Motor neuron (in vitro differentiated cells): ENCODE data around the gene SLC6A1. TPM values are rescaled to one million over a fixed set of nuclear protein-coding genes. Genes with fewer than 3 reads are reported as not detected.
A peak's percentile ranks its signal among the peaks of the same experiment; 100 is the strongest.

Experiments used
- ATAC-seq, 8 experiments: fragments of 200-7000 bp; cut with Tn5 transposase; replicated peaks in 6 of 8; 2 replicates each; pipeline ENCODE4 v1.8.0; 2021; ENCODE audit warnings: mild to moderate bottlenecking in 8 of 8, moderate library complexity in 8 of 8
- H3K27ac ChIP-seq, 2 donors: fragments of 250-450 bp; sonication (Bioruptor Pico); 2 replicates each; pipeline ENCODE4 v1.9.0; 2021; ENCODE audit warnings: antibody characterized with exemption in 2 of 2, mild to moderate bottlenecking in 2 of 2, moderate library complexity in 1 of 2
- H3K4me1 ChIP-seq, 2 donors: fragments of 250-450 bp; sonication (Bioruptor Pico); replicated peaks in 1 of 2; 2 replicates each; pipeline ENCODE4 v1.6.1; 2021; ENCODE audit warnings: antibody characterized with exemption in 2 of 2, mild to moderate bottlenecking in 2 of 2, moderate library complexity in 1 of 2
- H3K4me3 ChIP-seq, 5 donors: fragments of 250-450 bp; sonication (Bioruptor Pico); 2 replicates each; pipeline ENCODE4 v1.9.0; 2021; ENCODE audit warnings: antibody characterized with exemption in 5 of 5, mild to moderate bottlenecking in 5 of 5, moderate library complexity in 4 of 5
- WGBS, 10 experiments: fragments of 450-650 bp; shearing (Covaris generic); methylation state at CpG; one replicate each; pipeline ENCODE4 v1.0.0; 2022; 5-methylcytosine and 5-hydroxymethylcytosine counted together
- in situ Hi-C, 9 experiments: fragments of 400-800 bp; cut with MboI; loops; one replicate each; pipeline ENCODE4 v1.15.0; 2021; ENCODE audit warnings: low sequenced_read_pairs in 9 of 9, low pct_unique_long_range_greater_than_20kb in 2 of 9; ENCODE audit not compliant: unreplicated experiment in 9 of 9
- total RNA-seq, 8 experiments: library from RNA; unstranded; fragments of 300-600 nt; gene quantifications; 2 replicates each; pipeline versions ENCODE4 v1.2.3 to v1.2.4, GENCODE V29; 2022

Gene SLC6A1
- total RNA-seq, 8 experiments from 2014 or later: 0.50 to 80.6 (median 1.2) TPM

DNA sequence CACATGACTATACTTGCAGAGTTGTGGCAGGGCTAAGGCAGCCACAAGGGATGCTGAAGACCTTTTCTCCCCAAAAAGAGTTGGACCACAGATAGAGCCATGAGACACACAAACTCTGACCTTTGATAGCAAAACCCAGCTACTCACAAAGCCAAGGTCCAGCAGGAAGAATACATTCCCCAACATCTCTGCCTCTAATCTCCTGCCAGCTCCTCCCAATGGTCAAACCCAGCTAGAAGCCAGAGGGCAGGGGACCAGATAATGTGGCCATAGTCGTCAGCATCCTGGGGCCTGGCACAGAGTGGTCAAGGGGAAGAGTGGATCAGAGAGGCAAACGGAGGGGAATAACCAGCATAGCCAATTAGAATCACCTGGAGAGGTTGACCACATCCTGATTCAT is 28.2 kb downstream of the SLC6A1 start:
- no peak overlapping the region for H3K27ac ChIP-seq
- WGBS, 10 experiments: 0 to 88% (median 25%) methylated on average over 1 to 2 of the region's 2 CpGs; no CpG with 5 or more reads in 5 of the 10 experiments
- no peaks in the 10 kb centered on the region for H3K4me1 ChIP-seq
- ATAC-seq: no peak
- in situ Hi-C loops: no loop called here
- H3K4me3 ChIP-seq: no peak overlapping the region

DNA sequence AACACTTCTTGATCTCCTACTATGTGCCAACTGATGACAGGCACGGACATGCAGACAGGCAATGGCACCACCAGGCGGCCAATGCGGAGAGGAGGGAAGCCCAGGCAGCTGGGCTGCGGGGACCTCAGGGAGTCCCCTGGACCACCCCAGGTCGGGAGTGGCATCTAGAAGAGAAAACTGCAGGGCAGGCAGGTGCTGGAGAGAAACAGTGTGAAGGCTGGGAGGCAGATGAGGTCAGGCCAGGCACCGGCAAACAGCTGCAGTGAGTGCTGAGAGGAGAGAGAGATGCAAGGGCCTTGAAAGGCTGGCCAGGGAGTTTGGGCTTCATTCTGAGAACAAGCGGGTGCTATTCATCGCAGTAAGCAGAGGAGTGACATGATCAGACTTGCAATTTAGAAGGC is 29.1 kb downstream of the SLC6A1 start:
- Histone ChIP-seq H3K27ac (no peak overlapping the region), H3K4me1 (no peaks in the 10 kb centered on the region), H3K4me3 (no peak overlapping the region)
- in situ Hi-C loops: no loop called here
- WGBS, 10 experiments: 60 to 100% (median 78%) methylated on average over 1 to 5 of the region's 8 CpGs; no CpG with 5 or more reads in 4 of the 10 experiments
- no peak for ATAC-seq

DNA sequence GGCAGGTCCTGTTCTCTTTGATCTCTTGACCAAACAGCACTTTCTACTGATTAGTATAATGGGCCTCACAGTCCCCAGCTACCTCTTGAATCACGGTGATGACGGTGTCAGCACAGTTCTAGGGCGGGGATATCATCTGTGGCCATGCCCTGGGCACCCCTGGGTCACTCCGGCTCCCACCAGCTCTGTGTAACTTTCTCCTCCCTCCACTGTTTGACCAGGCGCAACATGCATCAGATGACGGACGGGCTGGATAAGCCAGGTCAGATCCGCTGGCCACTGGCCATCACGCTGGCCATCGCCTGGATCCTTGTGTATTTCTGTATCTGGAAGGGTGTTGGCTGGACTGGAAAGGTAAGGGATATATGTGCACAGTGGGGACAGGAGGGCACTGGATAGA is 29.6 kb downstream of the SLC6A1 start:
- H3K27ac ChIP-seq: no peak overlapping the region
- no peaks in the 10 kb centered on the region for H3K4me1 ChIP-seq
- WGBS, 10 experiments: 54 to 100% (median 98%) methylated on average over 2 to 10 of the region's 10 CpGs; no CpG with 5 or more reads in 6 of the 10 experiments
- no peak for ATAC-seq
- in situ Hi-C loops: no loop called here
- no peak overlapping the region for H3K4me3 ChIP-seq

DNA sequence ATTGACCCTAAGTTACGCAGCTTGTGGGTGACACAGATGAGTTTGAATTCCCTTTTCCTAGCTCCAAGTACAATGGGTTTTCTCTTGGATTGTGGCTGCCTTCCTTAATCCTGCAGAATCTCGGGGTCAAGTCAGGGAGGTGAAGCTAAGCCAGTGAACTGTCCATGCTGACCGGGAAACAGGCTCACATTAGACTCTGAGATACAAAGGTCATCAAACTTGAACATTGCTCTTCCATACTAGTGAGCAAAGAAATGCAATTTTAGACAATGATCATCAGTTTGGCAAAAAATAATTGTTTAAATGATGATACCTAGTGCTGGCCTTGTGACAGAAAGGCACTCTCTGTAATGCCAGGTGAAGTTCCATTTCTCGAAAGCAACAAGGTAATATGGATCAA is 31.6 kb downstream of the SLC6A1 start:
- Histone ChIP-seq H3K27ac (no peak overlapping the region), H3K4me3 (no peak overlapping the region), H3K4me1 (no peaks in the 10 kb centered on the region)
- in situ Hi-C loops: no loop called here
- WGBS, 10 experiments: 33 to 100% (median 79%) methylated on average over 1 to 4 of the region's 4 CpGs; no CpG with 5 or more reads in 1 of the 10 experiments
- ATAC-seq: no peak

DNA sequence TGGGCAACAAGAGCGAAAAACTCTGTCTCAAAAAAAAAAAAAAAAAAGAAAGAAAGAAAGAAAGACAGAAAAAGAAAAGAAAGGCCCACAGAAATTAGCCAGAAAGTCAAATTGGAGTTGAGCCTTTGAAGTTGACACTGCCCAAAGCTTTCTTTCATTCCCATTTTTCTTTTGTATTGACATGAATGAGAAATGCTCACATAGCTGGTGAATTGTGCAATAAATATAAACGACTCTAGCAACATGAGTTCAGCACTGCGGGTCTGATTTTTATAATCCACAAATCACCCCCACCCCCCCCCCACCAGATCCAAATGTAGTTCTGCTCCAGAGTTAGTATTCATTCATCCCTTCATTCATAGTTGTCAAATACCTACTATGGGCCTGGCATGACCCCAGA is 37.4 kb downstream of the SLC6A1 start:
- ATAC-seq: no peak
- no peaks in the 10 kb centered on the region for H3K4me1 ChIP-seq
- no peak overlapping the region for H3K27ac ChIP-seq
- 11 to 83% (median 72%) methylated on average over 1 to 3 of the region's 3 CpGs; no CpG with 5 or more reads in 1 of the 10 experiments for WGBS, 10 experiments
- in situ Hi-C loops: no loop called here
- no peak overlapping the region for H3K4me3 ChIP-seq

DNA sequence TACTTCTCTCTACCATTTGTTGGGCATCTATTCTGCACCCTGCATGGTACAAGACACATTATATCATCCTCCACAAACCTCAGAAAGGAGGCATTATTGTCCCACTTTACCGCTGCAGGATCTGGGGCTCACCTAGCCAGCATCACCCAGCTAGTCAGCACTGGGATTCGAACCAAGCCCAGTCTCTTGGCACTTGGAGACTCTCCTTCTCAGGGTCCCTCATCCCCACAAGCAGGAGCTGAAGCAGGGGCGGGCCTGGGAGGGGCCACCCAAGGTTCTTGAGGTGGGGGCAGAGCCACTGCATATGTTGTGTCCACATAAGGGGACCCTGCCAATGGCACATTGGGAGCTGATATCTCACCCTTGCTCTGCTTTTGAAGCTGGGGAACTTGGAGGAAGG is 41.3 kb downstream of the SLC6A1 start:
- WGBS, 10 experiments: no CpG with 5 or more reads among the region's 3 CpGs
- Histone ChIP-seq H3K4me3 (no peak overlapping the region), H3K4me1 (no peaks in the 10 kb centered on the region), H3K27ac (no peak overlapping the region)
- in situ Hi-C loops: no loop called here
- no peak for ATAC-seq

DNA sequence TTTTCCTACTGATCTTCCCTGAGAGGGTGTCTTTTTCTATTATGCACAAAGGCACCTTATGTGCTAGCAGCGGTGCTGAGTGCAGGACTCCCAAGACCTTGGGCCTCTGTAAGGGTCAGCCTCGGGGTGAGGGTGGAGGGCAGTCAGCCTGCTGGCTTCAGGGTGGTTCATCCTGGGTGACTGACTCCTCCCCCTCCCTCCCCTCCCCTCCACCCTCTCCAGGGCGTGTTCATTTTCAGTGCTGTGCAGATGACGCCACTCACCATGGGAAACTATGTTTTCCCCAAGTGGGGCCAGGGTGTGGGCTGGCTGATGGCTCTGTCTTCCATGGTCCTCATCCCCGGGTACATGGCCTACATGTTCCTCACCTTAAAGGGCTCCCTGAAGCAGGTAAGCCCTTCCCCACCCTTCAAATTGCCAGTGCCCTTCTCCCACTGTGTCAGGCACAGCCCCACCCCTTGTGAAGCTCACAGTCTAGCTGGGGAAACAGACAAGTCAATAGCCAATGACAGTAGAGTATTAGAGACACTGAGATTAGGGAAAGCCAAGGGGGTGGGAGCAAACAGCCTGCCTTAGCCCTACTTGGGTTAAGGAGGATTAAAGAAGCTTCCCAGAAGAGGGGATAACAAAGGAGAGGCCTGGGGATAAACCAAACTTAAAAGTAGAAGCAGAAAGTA is 41.9 kb downstream of the SLC6A1 start:
- Histone ChIP-seq H3K4me3 (no peak overlapping the region), H3K27ac (no peak overlapping the region), H3K4me1 (no peaks in the 10 kb centered on the region)
- peak in 3 of 8 experiments; percentile 83 to 99 (median 98) for ATAC-seq
- in situ Hi-C loops: no loop called here
- 17 to 20% methylated on average over 1 of the region's 5 CpGs; no CpG with 5 or more reads in 8 of the 10 experiments for WGBS, 10 experiments

DNA sequence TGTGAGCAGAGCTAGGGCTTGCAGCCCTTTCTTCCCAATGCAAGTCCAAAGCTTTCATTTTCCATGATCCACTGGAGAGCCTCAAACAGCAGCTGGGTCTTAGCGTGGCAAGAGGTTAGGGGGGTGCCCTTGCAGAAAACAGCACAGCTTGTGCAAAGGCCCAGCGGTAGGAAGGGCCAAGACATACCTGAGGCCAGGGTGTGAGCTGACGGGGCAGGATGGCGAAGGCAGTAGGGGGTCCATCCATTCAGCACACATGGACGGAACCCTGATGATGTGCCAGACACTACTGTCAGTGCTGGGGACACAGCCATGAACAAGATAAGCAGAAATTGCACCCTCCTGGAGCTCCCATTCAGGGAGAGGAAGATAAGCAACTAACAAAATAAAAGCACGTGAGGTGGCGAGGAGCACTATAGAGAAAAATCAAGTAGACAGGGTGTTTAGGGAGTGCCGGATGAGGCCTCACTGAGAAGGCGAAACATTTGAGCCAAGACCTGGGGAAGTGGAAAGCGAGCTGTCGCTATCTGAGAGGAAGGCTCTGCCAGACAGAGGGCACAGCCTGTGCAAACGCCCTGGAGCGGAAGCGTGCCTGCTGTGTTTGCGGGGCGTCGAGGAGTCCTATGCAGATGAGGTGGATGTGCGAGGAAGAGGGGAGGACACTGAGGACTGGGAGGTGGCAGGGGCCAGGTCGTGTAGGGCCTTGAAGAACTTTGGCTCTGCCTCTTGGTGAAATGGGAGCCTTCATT is 43.4 kb downstream of the SLC6A1 start:
- in situ Hi-C loops: no loop called here
- H3K4me3 ChIP-seq: no peak overlapping the region
- no peak for ATAC-seq
- H3K27ac ChIP-seq: no peak overlapping the region
- WGBS, 10 experiments: 14 to 100% (median 78%) methylated on average over 1 to 10 of the region's 19 CpGs; no CpG with 5 or more reads in 2 of the 10 experiments
- H3K4me1 ChIP-seq: no peaks in the 10 kb centered on the region

DNA sequence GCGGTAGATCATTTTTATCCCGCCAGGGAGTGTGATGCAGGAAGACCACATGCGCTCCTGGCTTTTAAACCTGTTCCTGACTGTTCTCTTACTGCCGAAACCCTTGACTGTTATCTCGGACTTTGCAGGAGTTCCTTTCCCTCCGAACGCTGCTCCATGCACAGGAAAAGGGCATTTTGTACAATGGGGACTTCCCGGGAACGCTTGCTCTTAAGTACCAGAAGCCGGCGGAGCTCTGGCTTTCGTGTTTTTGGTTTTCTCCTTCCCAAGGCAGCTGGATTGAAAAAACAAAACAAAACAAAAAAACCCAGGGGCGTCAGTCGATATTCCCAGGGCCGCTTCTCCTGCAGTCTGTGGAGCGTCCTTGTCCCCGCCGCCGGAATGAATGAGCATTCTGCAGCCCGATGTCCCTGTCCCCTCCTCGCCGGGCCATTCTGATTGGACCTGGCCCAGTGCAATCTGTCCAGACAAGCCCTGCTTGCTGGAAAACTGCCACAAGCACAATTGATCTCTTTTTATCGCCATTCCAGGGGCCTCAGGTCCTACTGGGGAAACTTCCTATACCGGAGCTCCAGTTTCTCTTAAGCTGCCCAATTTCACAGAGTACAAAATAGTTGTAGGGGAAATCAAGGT is 44.8 kb downstream of the SLC6A1 start:
- ATAC-seq: no peak
- 70 to 89% (median 80%) methylated on average over 2 to 16 of the region's 24 CpGs; no CpG with 5 or more reads in 3 of the 10 experiments for WGBS, 10 experiments
- in situ Hi-C loops: no loop called here

DNA sequence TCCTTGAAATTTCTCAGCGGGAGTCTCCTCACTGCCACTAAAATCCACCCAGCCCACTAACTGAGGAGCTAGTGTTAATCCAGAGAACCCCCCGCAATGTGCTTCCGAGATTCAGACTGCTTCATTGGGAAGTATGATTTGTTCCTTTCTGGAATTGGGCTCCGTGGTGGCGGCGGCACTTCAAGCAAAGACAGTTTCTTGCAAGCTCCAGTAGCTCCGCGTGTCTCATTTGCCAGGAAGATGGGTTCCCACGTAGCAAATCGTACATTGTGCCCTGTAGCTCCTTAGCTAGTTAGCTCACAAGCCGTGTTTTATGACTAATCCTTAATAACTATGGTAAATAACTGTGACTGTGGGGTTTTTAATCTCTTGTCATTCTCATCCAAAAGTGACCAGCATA is 45.4 kb downstream of the SLC6A1 start:
- Histone ChIP-seq H3K27ac (no peak overlapping the region), H3K4me1 (no peaks in the 10 kb centered on the region), H3K4me3 (no peak overlapping the region)
- WGBS, 10 experiments: 46 to 96% (median 74%) methylated on average over 2 to 10 of the region's 11 CpGs; no CpG with 5 or more reads in 2 of the 10 experiments
- in situ Hi-C loops: no loop called here
- ATAC-seq: no peak

More for the DNA sequence above, 44.8 kb downstream of the SLC6A1 start:
- H3K4me1 ChIP-seq: no peaks in the 10 kb centered on the region
- no peak overlapping the region for H3K27ac ChIP-seq
- H3K4me3 ChIP-seq: no peak overlapping the region

DNA sequence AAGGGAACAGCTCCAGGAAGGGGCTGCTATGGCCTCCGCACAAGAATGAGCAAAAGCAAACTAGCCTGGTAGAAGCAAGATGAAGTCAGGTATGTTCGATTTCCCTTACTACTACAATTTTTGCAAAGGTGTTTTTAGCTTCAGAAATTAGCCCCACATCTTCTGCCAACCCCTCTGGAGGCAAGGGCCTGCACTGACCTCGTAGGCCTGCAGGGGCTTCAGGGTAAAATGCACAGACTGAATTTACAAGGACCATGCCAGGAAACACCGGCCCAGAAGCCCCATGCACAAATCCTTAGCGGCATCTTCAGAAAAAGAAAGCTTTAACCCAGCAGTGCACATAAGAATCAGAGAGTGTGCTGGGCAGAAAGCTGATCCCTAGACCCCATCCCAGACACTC is 53.0 kb downstream of the SLC6A1 start:
- in situ Hi-C loops: no loop called here
- no peak overlapping the region for H3K27ac ChIP-seq
- ATAC-seq: no peak
- no peaks in the 10 kb centered on the region for H3K4me1 ChIP-seq
- H3K4me3 ChIP-seq: no peak overlapping the region
- WGBS, 10 experiments: 42 to 100% (median 63%) methylated on average over 2 to 5 of the region's 5 CpGs; no CpG with 5 or more reads in 4 of the 10 experiments

DNA sequence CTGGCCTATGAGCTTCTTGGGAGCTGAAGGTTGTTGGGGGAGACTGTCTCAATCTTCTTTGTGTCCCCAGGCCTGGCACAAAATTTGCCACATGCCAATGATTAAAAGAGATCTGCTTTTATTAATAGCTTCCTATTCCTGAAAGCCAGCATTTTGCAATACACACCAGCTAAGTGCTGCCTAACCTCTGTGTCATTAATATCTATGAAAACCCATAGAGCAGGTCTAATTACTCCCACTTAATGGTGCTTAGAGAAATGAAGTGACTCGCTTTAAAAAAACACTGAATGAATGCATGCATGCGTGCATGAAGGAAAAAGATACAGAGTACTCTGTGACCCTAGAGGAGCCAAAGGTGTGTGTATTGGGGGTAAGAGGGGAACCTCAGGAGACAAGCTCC is 55.0 kb downstream of the SLC6A1 start:
- in situ Hi-C loops: no loop called here
- ATAC-seq: no peak
- WGBS, 10 experiments: 30 to 80% (median 66%) methylated on average over 1 to 2 of the region's 2 CpGs; no CpG with 5 or more reads in 4 of the 10 experiments
- Histone ChIP-seq H3K27ac (no peak overlapping the region), H3K4me3 (no peak overlapping the region), H3K4me1 (no peaks in the 10 kb centered on the region)

DNA sequence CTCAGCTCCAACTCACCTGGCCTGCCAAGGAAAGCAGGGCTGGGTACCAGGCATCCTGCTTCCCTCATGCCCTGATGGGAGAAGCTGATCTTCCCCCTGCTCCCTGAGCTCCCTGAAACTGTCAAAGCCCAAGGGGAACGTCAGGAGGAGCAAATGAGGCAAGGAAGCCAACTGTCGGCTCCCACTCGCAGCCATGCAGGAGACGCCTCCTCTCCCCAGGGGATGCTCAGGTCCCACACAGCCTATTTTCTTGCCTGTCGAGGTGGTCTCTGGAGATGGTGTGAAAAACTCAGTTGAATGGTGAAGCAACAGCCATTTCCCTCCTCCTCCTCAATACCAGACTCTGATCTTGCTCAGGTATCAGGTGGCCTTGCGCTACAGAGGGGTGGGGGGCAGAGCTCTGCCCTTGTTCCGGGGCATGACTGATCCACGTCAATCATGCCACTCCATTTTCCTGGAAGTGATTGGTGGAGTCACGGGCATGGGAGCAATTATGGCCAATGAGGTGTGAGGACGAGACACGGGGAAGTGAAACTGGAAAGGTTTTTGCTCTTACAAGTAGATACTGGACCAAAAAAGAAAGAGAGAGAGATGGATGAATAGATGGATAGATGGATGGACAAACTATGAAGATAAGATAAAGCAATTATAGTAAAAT is 58.2 kb downstream of the SLC6A1 start:
- in situ Hi-C loops: loop anchor here in 7 of 9 experiments (10.0 to 25.0 kb wide), 4 partner anchors 106 to 288 kb away; no protein-coding TSS in a partner anchor
- Histone ChIP-seq H3K4me1 (no peaks in the 10 kb centered on the region), H3K27ac (no peak overlapping the region), H3K4me3 (no peak overlapping the region)
- ATAC-seq: no peak
- WGBS, 10 experiments: 0 to 100% (median 44%) methylated on average over 1 to 9 of the region's 11 CpGs; no CpG with 5 or more reads in 2 of the 10 experiments
